Activated CD8-positive, alpha-beta T cell treated with anti-CD3 and anti-CD28 coated beads for 36 hours (primary cell): ENCODE data around the gene PPP1R11. TPM values are rescaled to one million over a fixed set of nuclear protein-coding genes. Genes with fewer than 3 reads are reported as not detected.

ENCODE experiments used
- ATAC-seq: fragments of 200-7000 bp; cut with Tn5 transposase; one replicate; pipeline ENCODE4 v1.10.0; 2021; ENCODE audit warnings: mild to moderate bottlenecking, moderate library complexity
- CTCF ChIA-PET: fragments of 350-600 bp; sonication (Branson Sonifier 250); formaldehyde crosslinking; loops from one replicate; lab custom pipeline; 2021; ENCODE audit warnings: antibody characterized with exemption; lab: Charles Lee
- POLR2A ChIA-PET: fragments of 350-600 bp; sonication (Branson Sonifier 250); formaldehyde crosslinking; loops from one replicate; lab custom pipeline; 2021; ENCODE audit warnings: antibody characterized with exemption; lab: Charles Lee
- DNase-seq: peaks from one replicate; pipeline ENCODE4 v3.0.0-alpha.2; 2020
- H3K27ac Mint-ChIP-seq: one replicate; pipeline ENCODE4 v1.8.0; 2021; ENCODE audit warnings: mild to moderate bottlenecking, mixed read lengths
- H3K27me3 Mint-ChIP-seq: one replicate; pipeline ENCODE4 v1.8.0; 2021; ENCODE audit warnings: mixed read lengths
- H3K36me3 Mint-ChIP-seq: one replicate; pipeline ENCODE4 v1.8.0; 2021; ENCODE audit warnings: low read depth, mixed read lengths
- H3K4me1 Mint-ChIP-seq: one replicate; pipeline ENCODE4 v1.8.0; 2021; ENCODE audit warnings: low read depth, mixed read lengths
- H3K4me3 Mint-ChIP-seq: one replicate; pipeline ENCODE4 v1.8.0; 2021; ENCODE audit warnings: mild to moderate bottlenecking, moderate library complexity, mixed read lengths
- H3K9me3 Mint-ChIP-seq: one replicate; pipeline ENCODE4 v1.8.0; 2021; ENCODE audit warnings: mixed read lengths
- intact Hi-C: fragments of 100-400 bp; cut with micrococcal nuclease; formaldehyde crosslinking; loops from one replicate; pipeline ENCODE4 v1.10.0; 2022
- total RNA-seq, 2 experiments: library from RNA; stranded (reverse); gene quantifications; one replicate each; pipeline ENCODE4 v1.2.3, GENCODE V29; 2021
- TF ChIP-seq, protein P1 (sequence below): fragments of 200-600 bp; IDR thresholded peaks from one replicate; pipeline ENCODE4 v1.8.0; 2022; ENCODE audit warnings: antibody characterized with exemption, mild to moderate bottlenecking

Gene PPP1R11
- total RNA-seq, 2 experiments from 2014 or later, result 33.8 to 34.1 TPM

DNA sequence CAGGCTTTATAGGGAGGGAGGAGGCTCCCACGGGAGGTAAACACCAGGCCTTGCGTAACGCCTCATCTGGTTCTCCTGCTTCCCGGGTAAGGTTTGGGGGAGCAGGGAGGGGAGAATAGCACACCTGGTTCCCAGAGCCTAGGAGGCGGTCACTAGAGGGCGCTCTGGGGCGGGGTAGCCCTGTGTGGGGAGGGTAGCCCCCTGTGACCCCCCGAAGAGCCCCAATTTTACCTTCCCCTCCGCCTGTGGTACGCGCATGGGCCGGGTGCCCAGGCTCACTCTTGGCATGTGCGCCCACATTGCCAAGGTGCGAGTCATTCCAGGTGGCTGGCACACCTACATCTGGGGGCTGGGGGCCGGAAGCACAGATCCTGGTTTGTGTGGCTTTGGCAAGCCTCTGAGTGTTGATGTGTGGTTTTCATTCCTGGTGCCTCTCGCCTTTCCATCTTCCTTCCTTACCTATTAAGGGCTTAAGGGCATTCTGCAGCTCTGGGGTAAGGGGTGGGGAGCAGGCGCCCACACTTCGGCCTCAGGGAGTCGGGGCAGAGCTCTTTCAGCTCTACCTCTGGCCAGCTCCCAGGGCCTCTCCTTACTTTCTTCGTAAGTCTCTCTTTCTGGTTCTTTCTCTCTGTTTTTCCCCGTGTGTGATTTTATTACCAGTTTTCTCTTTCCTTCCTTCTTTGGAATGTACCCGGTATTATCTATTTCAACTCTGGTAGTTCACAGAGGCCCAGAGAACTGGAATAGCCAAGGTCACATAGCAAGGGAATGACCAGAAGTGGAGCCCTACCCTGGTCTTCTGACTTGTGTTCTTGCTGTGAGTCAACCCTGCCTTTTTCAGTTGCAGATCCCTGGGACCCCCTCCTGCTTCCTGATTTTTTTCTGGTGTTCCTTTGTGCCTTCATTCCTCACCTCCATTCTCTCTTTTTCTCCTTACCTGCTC is 9.1 kb downstream of the PPP1R11 start:
- intact Hi-C loops, result no loop called here
- no peak overlapping the region for H3K27ac Mint-ChIP-seq
- no peaks in the 10 kb centered on the region for H3K9me3 Mint-ChIP-seq
- peak overlapping the region; percentile 42 for H3K4me3 Mint-ChIP-seq
- peaks cover 2% of the 10 kb centered on the region for H3K36me3 Mint-ChIP-seq
- DNase-seq (peak; percentile 40), ATAC-seq (no peak)
- POLR2A ChIA-PET, result no interaction called here
- peaks cover 26% of the 10 kb centered on the region for H3K4me1 Mint-ChIP-seq
- peaks cover 55% of the 10 kb centered on the region for H3K27me3 Mint-ChIP-seq
- TF ChIP-seq, protein P1, sequence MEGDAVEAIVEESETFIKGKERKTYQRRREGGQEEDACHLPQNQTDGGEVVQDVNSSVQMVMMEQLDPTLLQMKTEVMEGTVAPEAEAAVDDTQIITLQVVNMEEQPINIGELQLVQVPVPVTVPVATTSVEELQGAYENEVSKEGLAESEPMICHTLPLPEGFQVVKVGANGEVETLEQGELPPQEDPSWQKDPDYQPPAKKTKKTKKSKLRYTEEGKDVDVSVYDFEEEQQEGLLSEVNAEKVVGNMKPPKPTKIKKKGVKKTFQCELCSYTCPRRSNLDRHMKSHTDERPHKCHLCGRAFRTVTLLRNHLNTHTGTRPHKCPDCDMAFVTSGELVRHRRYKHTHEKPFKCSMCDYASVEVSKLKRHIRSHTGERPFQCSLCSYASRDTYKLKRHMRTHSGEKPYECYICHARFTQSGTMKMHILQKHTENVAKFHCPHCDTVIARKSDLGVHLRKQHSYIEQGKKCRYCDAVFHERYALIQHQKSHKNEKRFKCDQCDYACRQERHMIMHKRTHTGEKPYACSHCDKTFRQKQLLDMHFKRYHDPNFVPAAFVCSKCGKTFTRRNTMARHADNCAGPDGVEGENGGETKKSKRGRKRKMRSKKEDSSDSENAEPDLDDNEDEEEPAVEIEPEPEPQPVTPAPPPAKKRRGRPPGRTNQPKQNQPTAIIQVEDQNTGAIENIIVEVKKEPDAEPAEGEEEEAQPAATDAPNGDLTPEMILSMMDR, result peak; percentile 57
- CTCF ChIA-PET, result interaction anchor here (0.6 to 1.6 kb wide), 4 partner anchors 8 to 422 kb away, joined by 3 to 11 read pairs (median 4); partner anchors contain the start of gene PPP1R11

DNA sequence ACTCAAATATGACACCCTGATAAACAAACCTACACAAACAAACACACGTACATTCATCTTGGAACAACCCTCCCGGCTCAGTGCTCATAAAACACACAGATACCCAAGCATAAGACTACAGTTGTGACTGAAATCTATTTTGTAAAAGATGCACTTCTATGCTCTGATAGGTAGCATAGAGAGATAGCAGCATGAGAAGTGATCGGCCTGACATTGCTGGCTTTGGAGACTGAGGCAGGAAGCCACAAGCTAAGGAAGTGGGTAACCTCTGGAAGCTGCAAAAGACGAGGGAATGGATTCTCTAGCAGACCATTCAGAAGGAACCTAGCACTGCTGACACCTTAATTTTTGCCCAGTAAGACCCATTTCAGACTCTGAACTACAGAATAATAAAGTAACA is 10.2 kb downstream of the PPP1R11 start:
- Mint-ChIP-seq H3K27ac (no peak overlapping the region), H3K9me3 (no peaks in the 10 kb centered on the region), H3K4me3 (no peak overlapping the region), H3K27me3 (peaks cover 49% of the 10 kb centered on the region), H3K4me1 (peaks cover 26% of the 10 kb centered on the region), H3K36me3 (no peaks in the 10 kb centered on the region)
- TF ChIP-seq, protein P1, result no peak
- intact Hi-C loops, result no loop called here
- DNase-seq (no peak), ATAC-seq (no peak)
- ChIA-PET POLR2A (interaction anchor here (1.4 kb wide), 1 partner anchor 11 kb away, joined by 5 read pairs; the partner anchor contains the start of gene PPP1R11), CTCF (interaction anchor here (1.3 to 2.3 kb wide), 3 partner anchors 10 to 54 kb away, joined by 3 to 9 read pairs (median 3); partner anchors contain the start of gene PPP1R11)

DNA sequence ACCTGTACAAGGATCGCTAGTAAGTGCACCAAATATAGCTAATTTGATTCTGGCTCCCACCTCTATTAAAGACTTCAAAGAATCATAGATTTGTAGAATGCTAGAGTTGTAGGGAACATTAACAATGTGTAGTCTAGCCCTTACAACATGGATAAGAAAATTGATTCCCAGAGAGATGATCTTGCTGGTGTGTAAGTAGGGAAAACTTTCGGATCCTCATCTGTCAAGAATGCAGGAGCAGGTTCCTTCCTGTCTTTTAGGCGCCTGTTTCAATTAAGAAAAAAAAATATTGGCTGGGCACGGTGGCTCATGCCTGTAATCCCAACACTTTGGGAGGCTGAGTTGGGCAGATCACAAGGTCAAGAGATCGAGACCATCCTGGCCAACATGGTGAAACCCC is 20.9 kb downstream of the PPP1R11 start:
- peaks cover 41% of the 10 kb centered on the region for H3K27me3 Mint-ChIP-seq
- POLR2A ChIA-PET, result interaction anchor here (1.0 kb wide), 1 partner anchor 65 kb away, joined by 4 read pairs; no protein-coding TSS in a partner anchor

DNA sequence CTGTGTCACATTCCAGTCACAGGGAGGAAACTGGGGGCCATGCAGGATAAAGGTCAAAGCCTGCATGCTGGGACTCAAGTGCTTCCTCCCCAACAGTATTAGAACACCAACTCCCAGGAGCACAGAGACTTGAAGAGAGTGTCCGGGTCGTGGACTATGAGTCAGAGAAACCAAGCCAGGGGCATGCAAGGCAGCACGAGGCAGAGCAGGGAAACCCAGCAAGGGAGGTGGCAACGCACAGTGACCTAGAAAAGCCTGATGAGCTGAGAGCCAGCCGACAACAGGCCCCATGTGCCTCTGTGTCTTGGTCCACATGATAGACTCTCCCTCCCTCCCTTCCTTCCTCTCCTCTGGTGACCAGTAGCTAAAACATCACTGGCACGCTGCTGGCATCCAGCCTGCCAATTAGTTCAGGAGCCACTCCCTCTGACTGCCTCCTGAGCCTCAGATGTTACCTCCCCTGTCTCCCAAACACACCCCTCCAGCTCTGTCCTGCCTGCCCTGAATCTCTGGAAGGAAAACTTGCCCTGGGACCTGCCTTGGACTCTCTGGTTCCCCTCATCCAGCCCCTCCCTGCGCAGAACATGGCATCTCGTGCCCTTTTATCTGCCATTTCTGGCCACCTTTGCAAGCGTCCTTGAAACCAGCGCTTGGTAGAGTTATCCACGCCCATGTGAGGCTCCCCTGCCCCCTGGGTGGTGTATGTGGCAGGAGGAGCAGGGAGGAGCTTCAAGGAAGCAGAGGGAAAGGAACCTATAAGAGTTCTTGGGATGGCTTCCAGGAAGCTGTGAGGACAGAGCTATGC is 24.8 kb downstream of the PPP1R11 start:
- ATAC-seq, result no peak
- Mint-ChIP-seq H3K27me3 (peaks cover 50% of the 10 kb centered on the region), H3K27ac (no peak overlapping the region), H3K4me1 (no peaks in the 10 kb centered on the region), H3K9me3 (no peaks in the 10 kb centered on the region), H3K4me3 (no peak overlapping the region), H3K36me3 (no peaks in the 10 kb centered on the region)
- intact Hi-C loops, result no loop called here
- DNase-seq, result no peak
- ChIA-PET CTCF (interaction anchor here (2.0 to 4.7 kb wide), 2 partner anchors 12 to 39 kb away, joined by 7 to 28 read pairs; no protein-coding TSS in a partner anchor), POLR2A (no interaction called here)
- TF ChIP-seq, protein P1, result no peak

More for the DNA sequence above, 20.9 kb downstream of the PPP1R11 start:
- DNase-seq (no peak), ATAC-seq (no peak)
- Mint-ChIP-seq H3K4me1 (no peaks in the 10 kb centered on the region), H3K9me3 (no peaks in the 10 kb centered on the region), H3K27ac (no peak overlapping the region), H3K36me3 (no peaks in the 10 kb centered on the region), H3K4me3 (no peak overlapping the region)
- TF ChIP-seq, protein P1, result no peak
- intact Hi-C loops, result no loop called here
- CTCF ChIA-PET, result interaction anchor here (1.0 to 3.9 kb wide), 4 partner anchors 10 to 43 kb away, joined by 3 to 19 read pairs (median 5); no protein-coding TSS in a partner anchor
